ENCODE measurements around the gene PHACTR3.

Gene PHACTR3

DNA sequence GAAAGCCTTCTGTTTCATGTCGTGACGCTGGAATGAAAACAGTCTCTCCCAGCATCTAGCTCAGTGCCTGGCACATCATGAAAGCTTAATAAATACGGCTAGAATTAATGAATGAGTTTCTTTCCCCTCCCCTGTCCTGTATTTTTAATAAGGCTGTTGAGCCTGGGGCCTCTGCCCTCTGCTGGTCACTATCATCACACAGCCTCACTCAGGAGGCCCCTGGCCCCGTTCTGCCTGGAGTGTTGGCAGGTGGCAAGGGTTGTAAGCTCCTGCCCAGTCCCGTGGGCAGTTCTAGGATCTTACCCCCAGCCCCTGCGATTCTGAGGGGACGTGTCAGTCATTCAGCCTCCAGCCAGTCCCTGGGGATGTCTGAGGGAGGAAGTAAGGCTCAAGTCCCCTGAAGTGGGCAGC is 41.4 kb downstream of the PHACTR3 start:
- H3K9me3 Mint-ChIP-seq: peaks cover 28% of the 10 kb centered on the region
- H3K27me3 Mint-ChIP-seq (ENCODE audit: low read depth): peaks cover 40% of the 10 kb centered on the region
- H3K36me3 Mint-ChIP-seq (ENCODE audit: low read depth): no peaks in the 10 kb centered on the region
- TF ChIP-seq, protein P1, sequence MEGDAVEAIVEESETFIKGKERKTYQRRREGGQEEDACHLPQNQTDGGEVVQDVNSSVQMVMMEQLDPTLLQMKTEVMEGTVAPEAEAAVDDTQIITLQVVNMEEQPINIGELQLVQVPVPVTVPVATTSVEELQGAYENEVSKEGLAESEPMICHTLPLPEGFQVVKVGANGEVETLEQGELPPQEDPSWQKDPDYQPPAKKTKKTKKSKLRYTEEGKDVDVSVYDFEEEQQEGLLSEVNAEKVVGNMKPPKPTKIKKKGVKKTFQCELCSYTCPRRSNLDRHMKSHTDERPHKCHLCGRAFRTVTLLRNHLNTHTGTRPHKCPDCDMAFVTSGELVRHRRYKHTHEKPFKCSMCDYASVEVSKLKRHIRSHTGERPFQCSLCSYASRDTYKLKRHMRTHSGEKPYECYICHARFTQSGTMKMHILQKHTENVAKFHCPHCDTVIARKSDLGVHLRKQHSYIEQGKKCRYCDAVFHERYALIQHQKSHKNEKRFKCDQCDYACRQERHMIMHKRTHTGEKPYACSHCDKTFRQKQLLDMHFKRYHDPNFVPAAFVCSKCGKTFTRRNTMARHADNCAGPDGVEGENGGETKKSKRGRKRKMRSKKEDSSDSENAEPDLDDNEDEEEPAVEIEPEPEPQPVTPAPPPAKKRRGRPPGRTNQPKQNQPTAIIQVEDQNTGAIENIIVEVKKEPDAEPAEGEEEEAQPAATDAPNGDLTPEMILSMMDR (IDR thresholded peaks at IDR 0.05; ENCODE audit: unreplicated experiment in 3 of 3): no peak
- H3K4me3 Mint-ChIP-seq: no peak overlapping the region
- H3K27ac Mint-ChIP-seq: no peak overlapping the region
- H3K4me1 Mint-ChIP-seq: peaks cover 14% of the 10 kb centered on the region

DNA sequence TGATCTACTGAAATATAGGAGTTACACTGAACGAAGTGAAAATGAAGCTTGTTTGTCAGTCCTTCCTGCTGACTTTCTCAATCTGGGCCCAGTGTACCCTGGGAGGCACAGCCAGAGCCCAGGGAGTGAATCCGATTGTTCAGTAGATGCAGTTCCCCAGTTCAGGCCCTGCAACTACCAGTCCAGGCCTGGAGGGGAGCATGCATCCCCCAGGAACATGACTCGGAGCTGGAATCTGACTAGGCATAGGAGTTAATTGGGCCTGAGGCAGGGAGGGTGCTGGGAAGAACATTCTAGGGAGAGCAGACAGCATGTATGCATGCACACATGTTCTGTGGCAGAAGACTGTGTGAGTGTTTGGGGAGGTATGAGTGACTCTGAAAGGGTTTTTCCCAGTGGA is 42.1 kb downstream of the PHACTR3 start:
- H3K36me3 Mint-ChIP-seq (ENCODE audit: low read depth): no peaks in the 10 kb centered on the region
- H3K4me3 Mint-ChIP-seq: no peak overlapping the region
- no peak overlapping the region for H3K27ac Mint-ChIP-seq
- H3K9me3 Mint-ChIP-seq: peaks cover 29% of the 10 kb centered on the region
- peaks cover 36% of the 10 kb centered on the region for H3K27me3 Mint-ChIP-seq (ENCODE audit: low read depth)
- peaks cover 14% of the 10 kb centered on the region for H3K4me1 Mint-ChIP-seq
- TF ChIP-seq, protein P1 (IDR thresholded peaks at IDR 0.05; ENCODE audit: unreplicated experiment in 3 of 3): no peak

DNA sequence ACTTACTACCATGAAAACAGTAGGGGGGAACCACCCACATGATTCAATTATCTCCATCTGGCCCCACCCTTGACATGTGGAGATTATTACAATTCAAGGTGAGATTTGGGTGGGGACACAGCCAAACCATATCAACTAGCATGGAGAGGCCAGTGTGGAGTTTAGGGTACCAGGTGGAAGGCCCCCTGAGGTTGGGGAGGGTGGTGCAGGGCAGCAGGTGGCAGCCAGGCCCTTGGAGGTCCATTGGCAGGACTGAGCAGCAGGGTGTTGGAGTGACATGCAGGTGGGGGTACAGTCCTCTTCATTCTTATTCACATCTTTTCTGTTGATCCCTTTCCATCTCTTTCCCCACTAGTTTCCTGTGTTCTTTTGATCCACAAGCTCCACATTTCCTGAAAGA is 42.9 kb downstream of the PHACTR3 start:
- H3K9me3 Mint-ChIP-seq: peaks cover 32% of the 10 kb centered on the region
- TF ChIP-seq, protein P1 (IDR thresholded peaks at IDR 0.05; ENCODE audit: unreplicated experiment in 3 of 3): no peak
- no peak overlapping the region for H3K4me3 Mint-ChIP-seq
- peaks cover 14% of the 10 kb centered on the region for H3K4me1 Mint-ChIP-seq
- no peaks in the 10 kb centered on the region for H3K36me3 Mint-ChIP-seq (ENCODE audit: low read depth)
- H3K27me3 Mint-ChIP-seq (ENCODE audit: low read depth): peaks cover 36% of the 10 kb centered on the region
- no peak overlapping the region for H3K27ac Mint-ChIP-seq

DNA sequence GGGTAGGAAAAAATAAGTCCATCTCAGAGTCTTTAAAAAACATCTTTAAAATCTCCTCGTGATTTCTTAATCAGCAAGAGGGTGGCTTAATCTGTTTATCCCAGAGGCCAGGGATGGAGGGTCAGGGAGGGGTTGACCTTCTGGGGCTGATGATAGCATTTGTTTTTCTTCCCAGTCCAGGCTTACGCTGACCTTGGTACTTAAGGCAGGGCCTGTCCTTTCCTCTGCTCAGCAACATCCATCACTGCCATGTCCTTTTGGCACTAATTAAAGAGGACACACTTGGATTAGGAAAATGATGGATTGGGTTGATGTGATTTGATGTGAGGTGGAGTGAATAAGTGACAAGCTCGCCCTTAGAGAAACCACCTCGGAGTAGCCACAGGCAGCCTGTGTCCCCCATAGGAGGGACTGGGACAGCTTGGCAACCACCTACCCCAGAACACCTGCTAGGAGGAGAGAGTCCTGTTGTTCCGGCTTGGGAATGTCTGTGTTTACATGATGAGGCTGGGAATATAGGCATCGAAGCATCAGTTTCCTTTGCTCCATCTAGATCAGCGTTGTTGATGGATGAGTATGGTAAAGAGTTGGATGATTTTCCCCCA is 44.2 kb downstream of the PHACTR3 start:
- H3K27me3 Mint-ChIP-seq (ENCODE audit: low read depth): peaks cover 36% of the 10 kb centered on the region

DNA sequence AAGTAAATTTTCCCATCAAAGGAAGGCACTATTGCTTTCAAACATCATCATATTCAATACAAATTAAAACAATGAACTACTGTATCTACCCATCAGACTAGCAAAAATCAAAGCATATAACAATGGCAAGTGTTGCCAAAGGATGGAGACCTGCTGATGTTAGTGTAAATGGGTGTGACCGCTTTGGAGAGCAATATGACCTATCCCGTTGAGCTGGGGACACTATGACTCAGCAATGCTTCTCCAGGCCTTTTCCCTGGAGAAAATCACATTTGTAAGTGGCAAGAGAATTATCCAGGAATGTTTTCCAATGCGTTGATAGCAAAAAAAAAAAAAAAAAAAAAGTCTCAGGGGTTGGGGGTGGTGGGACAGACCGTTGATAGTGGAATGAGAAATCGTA is 46.1 kb downstream of the PHACTR3 start:
- H3K27ac Mint-ChIP-seq: no peak overlapping the region

More for the DNA sequence above, 44.2 kb downstream of the PHACTR3 start:
- TF ChIP-seq, protein P1 (IDR thresholded peaks at IDR 0.05; ENCODE audit: unreplicated experiment in 3 of 3): no peak
- H3K9me3 Mint-ChIP-seq: peaks cover 32% of the 10 kb centered on the region
- H3K4me3 Mint-ChIP-seq: no peak overlapping the region
- peaks cover 14% of the 10 kb centered on the region for H3K4me1 Mint-ChIP-seq
- H3K27ac Mint-ChIP-seq: no peak overlapping the region
- H3K36me3 Mint-ChIP-seq (ENCODE audit: low read depth): no peaks in the 10 kb centered on the region

More for the DNA sequence above, 46.1 kb downstream of the PHACTR3 start:
- peaks cover 6% of the 10 kb centered on the region for H3K4me1 Mint-ChIP-seq
- H3K36me3 Mint-ChIP-seq (ENCODE audit: low read depth): no peaks in the 10 kb centered on the region
- TF ChIP-seq, protein P1 (IDR thresholded peaks at IDR 0.05; ENCODE audit: unreplicated experiment in 3 of 3): no peak
- H3K4me3 Mint-ChIP-seq: no peak overlapping the region
- H3K9me3 Mint-ChIP-seq: peaks cover 32% of the 10 kb centered on the region
- peaks cover 17% of the 10 kb centered on the region for H3K27me3 Mint-ChIP-seq (ENCODE audit: low read depth)
